OCI-LY7 (cell line): Measurements from ENCODE around the gene ZC3H7B.

Source experiments
- EZH2phosphoT487 ChIP-seq: fragments of 200-600 bp; sonication (generic); IDR thresholded peaks from 2 replicates; pipeline ENCODE4 v1.6.1; 2018; ENCODE audit warnings: low read depth, borderline replicate concordance, mild to moderate bottlenecking, mixed run types, antibody characterized with exemption, low read length, moderate library complexity, mixed read lengths
- TF ChIP-seq, protein P1 (sequence below): fragments of 200-600 bp; sonication (generic); conservative IDR thresholded peaks from 2 replicates; pipeline ENCODE4 v1.5.1; 2014; ENCODE audit warnings: mild to moderate bottlenecking, antibody characterized with exemption, low read length, moderate library complexity, mixed read lengths

DNA sequence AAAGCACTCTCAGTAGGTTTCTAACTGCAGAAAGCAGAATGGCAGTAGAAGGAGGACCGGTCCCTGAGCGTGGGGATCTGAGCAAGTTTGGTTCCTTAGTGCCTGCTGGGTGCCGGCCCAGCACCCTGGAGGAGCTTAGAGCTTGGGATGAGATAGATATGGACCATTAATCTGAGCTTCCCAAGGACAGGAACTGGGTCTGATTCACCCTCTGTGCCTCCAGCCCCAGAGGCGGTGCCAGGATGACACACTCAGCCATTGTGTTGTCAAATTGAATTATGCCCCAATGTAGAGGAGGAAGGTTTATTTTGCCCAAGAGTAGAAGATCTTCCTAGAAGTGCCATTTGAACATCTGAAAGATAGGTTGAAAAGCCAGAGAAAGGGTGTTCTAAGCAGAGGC lies 4.3 kb downstream of the ZC3H7B start:
- TF ChIP-seq, protein P1, sequence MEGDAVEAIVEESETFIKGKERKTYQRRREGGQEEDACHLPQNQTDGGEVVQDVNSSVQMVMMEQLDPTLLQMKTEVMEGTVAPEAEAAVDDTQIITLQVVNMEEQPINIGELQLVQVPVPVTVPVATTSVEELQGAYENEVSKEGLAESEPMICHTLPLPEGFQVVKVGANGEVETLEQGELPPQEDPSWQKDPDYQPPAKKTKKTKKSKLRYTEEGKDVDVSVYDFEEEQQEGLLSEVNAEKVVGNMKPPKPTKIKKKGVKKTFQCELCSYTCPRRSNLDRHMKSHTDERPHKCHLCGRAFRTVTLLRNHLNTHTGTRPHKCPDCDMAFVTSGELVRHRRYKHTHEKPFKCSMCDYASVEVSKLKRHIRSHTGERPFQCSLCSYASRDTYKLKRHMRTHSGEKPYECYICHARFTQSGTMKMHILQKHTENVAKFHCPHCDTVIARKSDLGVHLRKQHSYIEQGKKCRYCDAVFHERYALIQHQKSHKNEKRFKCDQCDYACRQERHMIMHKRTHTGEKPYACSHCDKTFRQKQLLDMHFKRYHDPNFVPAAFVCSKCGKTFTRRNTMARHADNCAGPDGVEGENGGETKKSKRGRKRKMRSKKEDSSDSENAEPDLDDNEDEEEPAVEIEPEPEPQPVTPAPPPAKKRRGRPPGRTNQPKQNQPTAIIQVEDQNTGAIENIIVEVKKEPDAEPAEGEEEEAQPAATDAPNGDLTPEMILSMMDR = no peak
- TF ChIP-seq EZH2phosphoT487 = no peak
